Umbilical cord (tissue), 2 donors: ENCODE measurements around the gene CREB3L1. TPM values are rescaled to one million over a fixed set of nuclear protein-coding genes. Genes with fewer than 3 reads are reported as not detected.
"Not testable (repeated sequence)": the region's sequence is repeated elsewhere in the genome, so short reads cannot be mapped to it uniquely, and the experiment has no call there.

Source experiments
- DNase-seq: peaks from one replicate; pipeline ENCODE4 v3.0.0-alpha.2; 2015; ENCODE audit warnings: low spot score
- total RNA-seq: library from RNA; depleted of rRNA; stranded (reverse); fragments of >200 nt; gene quantifications from one replicate; pipeline ENCODE4 v1.2.3, GENCODE V29; 2014; ENCODE audit warnings: low replicate concordance; ENCODE audit not compliant: insufficient read depth

Gene CREB3L1
- total RNA-seq, 1 donor from 2014 or later: 23.4 TPM

GRCh38 chr11:46248289-46249102 is 29.0 kb upstream of the CREB3L1 start:
- DNase-seq: peak; percentile 82

GRCh38 chr11:46249103-46249937 is 28.1 kb upstream of the CREB3L1 start:
- DNase-seq: peak; percentile 35

GRCh38 chr11:46249938-46250744 is 27.3 kb upstream of the CREB3L1 start:
- peak; percentile 95 for DNase-seq

- no peak for DNase-seq
Observed at GRCh38 chr11:46250745-46251052, 26.8 kb upstream of the CREB3L1 start.

GRCh38 chr11:46251954-46252353 is 25.5 kb upstream of the CREB3L1 start:
- DNase-seq: no peak

GRCh38 chr11:46252373-46252914 is 25.0 kb upstream of the CREB3L1 start:
- peak; percentile 49 for DNase-seq

- peak; percentile 54 for DNase-seq
Observed at GRCh38 chr11:46253258-46254132, 24.0 kb upstream of the CREB3L1 start.

- no peak for DNase-seq
Observed at GRCh38 chr11:46254133-46254491, 23.4 kb upstream of the CREB3L1 start.

- DNase-seq: no peak
Observed at GRCh38 chr11:46256540-46257001, 20.9 kb upstream of the CREB3L1 start.

GRCh38 chr11:46259347-46259746 is 18.1 kb upstream of the CREB3L1 start:
- not testable (repeated sequence) for DNase-seq

- no peak for DNase-seq
Observed at GRCh38 chr11:46259971-46260560, 17.4 kb upstream of the CREB3L1 start.

GRCh38 chr11:46263120-46263519 is 14.3 kb upstream of the CREB3L1 start:
- DNase-seq: no peak

- no peak for DNase-seq
Observed at GRCh38 chr11:46264030-46264429, 13.4 kb upstream of the CREB3L1 start.

- DNase-seq: no peak
Observed at GRCh38 chr11:46264976-46265375, 12.5 kb upstream of the CREB3L1 start.

GRCh38 chr11:46265764-46266163 is 11.7 kb upstream of the CREB3L1 start:
- no peak for DNase-seq

GRCh38 chr11:46267930-46268329 is 9.5 kb upstream of the CREB3L1 start:
- DNase-seq: no peak

GRCh38 chr11:46270684-46271083 is 6.8 kb upstream of the CREB3L1 start:
- DNase-seq: no peak

GRCh38 chr11:46271407-46271806 is 6.1 kb upstream of the CREB3L1 start:
- DNase-seq: no peak

- no peak for DNase-seq
Observed at GRCh38 chr11:46271875-46272815, 5.3 kb upstream of the CREB3L1 start.
